Lung (tissue), 12 donors: ENCODE measurements around the gene CREB5. TPM values are rescaled to one million over a fixed set of nuclear protein-coding genes. Genes with fewer than 3 reads are reported as not detected.

Source experiments
- ATAC-seq: fragments of 200-7000 bp; cut with Tn5 transposase; one replicate; pipeline ENCODE4 v1.9.1; 2020; ENCODE audit warnings: moderate number of reproducible peaks; ENCODE audit not compliant: insufficient read depth, low FRiP score
- DNase-seq, 3 donors: peaks; one replicate each; pipeline ENCODE4 v3.0.0-alpha.2; 2013 to 2017
- H3K27ac ChIP-seq, 2 donors: one replicate each; pipeline ENCODE4 v1.5.1; 2013; ENCODE audit warnings: mild to moderate bottlenecking in 2 of 2, moderate library complexity in 2 of 2, control low read depth in 1 of 2, inconsistent platforms in 1 of 2, low read depth in 1 of 2, low read length in 1 of 2
- H3K27me3 ChIP-seq, 3 donors: one replicate each; pipeline ENCODE4 v1.5.1; 2013; ENCODE audit warnings: low read length in 2 of 3; ENCODE audit not compliant: control insufficient read depth in 3 of 3, insufficient read depth in 3 of 3
- H3K36me3 ChIP-seq, 4 donors: one replicate each; pipeline ENCODE4 v1.5.1; 2013; ENCODE audit warnings: low read length in 4 of 4, mild to moderate bottlenecking in 1 of 4, moderate library complexity in 1 of 4; ENCODE audit not compliant: control insufficient read depth in 4 of 4, insufficient read depth in 4 of 4
- H3K4me1 ChIP-seq, 5 donors: one replicate each; pipeline ENCODE4 v1.5.1; 2013; ENCODE audit warnings: low read length in 5 of 5, mild to moderate bottlenecking in 2 of 5, moderate library complexity in 1 of 5; ENCODE audit not compliant: control insufficient read depth in 5 of 5, insufficient read depth in 5 of 5
- H3K4me3 ChIP-seq: one replicate; pipeline ENCODE4 v1.5.1; 2013; ENCODE audit warnings: mild to moderate bottlenecking, control low read depth, moderate library complexity
- H3K9ac ChIP-seq, 2 donors: one replicate each; pipeline ENCODE4 v1.5.1; 2013; ENCODE audit warnings: low read length in 2 of 2, control low read depth in 1 of 2; ENCODE audit not compliant: insufficient read depth in 1 of 2
- H3K9me3 ChIP-seq, 4 donors: one replicate each; pipeline ENCODE4 v1.5.1; 2013; ENCODE audit warnings: low read length in 3 of 4, mild to moderate bottlenecking in 1 of 4, moderate library complexity in 1 of 4; ENCODE audit not compliant: control insufficient read depth in 4 of 4, insufficient read depth in 3 of 4
- WGBS, 2 donors: extraction: QIAGEN DNeasy Blood & Tissue Kit; methylation state at CpG; one replicate each; pipeline ENCODE4 v1.1.7; 2013; 5-methylcytosine and 5-hydroxymethylcytosine counted together
- polyA plus RNA-seq, 2 donors: library from polyadenylated mRNA; stranded (reverse); fragments of 200-250 nt; gene quantifications; one replicate each; pipeline ENCODE4 v1.2.1, GENCODE V29; 2013
- total RNA-seq, 2 donors: library from RNA; depleted of rRNA in 1 of 2; stranded (reverse); fragments of >200 nt in 1 of 2; gene quantifications; one replicate each; pipeline ENCODE4 v1.2.1, GENCODE V29; 2014 to 2021
- TF ChIP-seq, protein P1 (sequence below): IDR thresholded peaks from 2 replicates; pipeline ENCODE4 v1.5.1; 2012; ENCODE audit warnings: mild to moderate bottlenecking; ENCODE audit errors: control extremely low read depth, extremely low read depth
- donor health status: control.
- donor health status: control.
- donor health status: Bipolar disorder and iron deficiency.
- donor health status: healthy.
- donor health status: DM: yes; HTN: yes; CAD: no.

The CREB5 gene
- total and polyA plus RNA-seq, 4 donors, result 2.7 to 23.1 (median 9.6) TPM

DNA sequence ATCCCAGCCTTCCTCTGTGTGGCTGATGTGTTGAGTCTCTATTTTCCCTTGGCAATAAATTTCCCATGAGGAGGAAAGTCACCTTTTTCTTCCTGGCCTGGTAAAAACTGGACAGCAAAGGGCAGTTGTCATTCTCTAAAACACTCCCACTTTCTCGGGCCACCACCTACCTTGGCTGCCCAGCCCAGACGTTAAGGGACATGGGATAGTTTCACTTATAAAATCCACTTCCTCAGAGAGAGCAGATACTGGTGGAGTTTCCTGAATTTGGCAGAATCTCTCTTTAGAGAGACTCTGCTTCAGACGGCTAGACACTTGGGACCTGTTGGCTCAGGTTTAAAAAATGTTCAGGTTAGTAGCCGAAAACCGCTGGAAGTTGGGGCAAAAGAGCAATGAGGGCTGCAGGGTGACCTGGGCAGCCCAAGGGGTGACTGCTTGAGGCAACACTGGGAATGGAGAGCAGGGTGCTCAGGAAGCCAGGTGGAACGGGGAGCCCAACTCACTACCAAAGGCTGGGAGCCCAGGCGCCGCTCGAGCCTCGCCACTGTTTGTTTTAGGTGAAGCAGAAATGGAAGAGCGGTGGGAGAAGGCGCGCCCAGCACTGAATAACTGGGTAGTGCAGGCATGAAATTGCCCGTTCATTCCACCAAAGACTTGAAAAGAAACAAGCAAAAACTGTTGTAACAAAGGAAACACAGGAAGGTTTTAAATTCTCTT lies 359.7 kb downstream of the CREB5 start:
- TF ChIP-seq, protein P1, sequence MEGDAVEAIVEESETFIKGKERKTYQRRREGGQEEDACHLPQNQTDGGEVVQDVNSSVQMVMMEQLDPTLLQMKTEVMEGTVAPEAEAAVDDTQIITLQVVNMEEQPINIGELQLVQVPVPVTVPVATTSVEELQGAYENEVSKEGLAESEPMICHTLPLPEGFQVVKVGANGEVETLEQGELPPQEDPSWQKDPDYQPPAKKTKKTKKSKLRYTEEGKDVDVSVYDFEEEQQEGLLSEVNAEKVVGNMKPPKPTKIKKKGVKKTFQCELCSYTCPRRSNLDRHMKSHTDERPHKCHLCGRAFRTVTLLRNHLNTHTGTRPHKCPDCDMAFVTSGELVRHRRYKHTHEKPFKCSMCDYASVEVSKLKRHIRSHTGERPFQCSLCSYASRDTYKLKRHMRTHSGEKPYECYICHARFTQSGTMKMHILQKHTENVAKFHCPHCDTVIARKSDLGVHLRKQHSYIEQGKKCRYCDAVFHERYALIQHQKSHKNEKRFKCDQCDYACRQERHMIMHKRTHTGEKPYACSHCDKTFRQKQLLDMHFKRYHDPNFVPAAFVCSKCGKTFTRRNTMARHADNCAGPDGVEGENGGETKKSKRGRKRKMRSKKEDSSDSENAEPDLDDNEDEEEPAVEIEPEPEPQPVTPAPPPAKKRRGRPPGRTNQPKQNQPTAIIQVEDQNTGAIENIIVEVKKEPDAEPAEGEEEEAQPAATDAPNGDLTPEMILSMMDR, result no peak
- Histone ChIP-seq H3K9me3 (no peaks in the 10 kb centered on the region), H3K4me1 (peaks cover 0 to 13% (median 12%) of the 10 kb centered on the region in 5 donors), H3K36me3 (no peaks in the 10 kb centered on the region), H3K27ac (no peak overlapping the region), H3K9ac (no peak overlapping the region), H3K27me3 (no peaks in the 10 kb centered on the region), H3K4me3 (no peak overlapping the region)
- DNase-seq, result no peak
- ATAC-seq, result no peak
- WGBS, 2 donors, result 83 to 88% methylated on average over 14 of the region's 14 CpGs

DNA sequence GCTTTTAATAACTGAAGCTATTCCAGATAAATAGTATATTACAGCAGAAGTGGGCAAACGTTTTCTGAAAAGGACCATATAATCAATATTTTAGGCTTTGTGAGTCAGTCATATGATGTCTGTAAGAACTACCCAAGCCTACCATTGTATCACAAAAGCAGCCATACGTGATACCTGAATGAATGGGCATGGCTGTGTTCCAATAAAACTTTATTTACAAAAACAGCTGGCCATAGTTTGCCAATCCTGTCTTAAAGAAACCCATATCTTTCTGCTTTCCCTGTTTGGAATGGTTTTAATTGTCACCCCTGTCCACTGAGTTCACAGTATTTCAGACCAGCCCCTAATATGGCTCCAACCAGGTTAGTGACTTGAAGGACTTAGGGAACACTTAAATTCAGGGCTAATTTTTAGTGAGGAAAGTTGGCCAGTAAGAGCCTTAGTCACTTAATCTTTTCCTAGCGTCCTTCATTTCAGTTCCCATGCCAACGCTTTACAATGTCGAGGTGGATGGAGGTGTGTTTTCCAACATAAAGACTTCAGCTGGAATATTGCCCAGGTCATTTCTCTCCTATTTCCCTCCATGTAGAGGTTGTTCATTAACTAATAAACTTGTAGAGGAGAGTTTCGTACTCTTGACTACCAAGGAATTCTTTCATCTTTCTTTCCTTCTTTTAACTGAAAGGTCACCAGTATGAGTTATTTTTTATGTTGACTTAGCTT lies 361.3 kb downstream of the CREB5 start:
- H3K4me1 ChIP-seq, result peaks cover 0 to 13% (median 11%) of the 10 kb centered on the region in 5 donors
- H3K36me3 ChIP-seq, result no peaks in the 10 kb centered on the region
- H3K4me3 ChIP-seq, result no peak overlapping the region
- no peak overlapping the region for H3K27ac ChIP-seq
- DNase-seq (peak in 2 of 3 donors; percentile 79 to 87), ATAC-seq (no peak)
- no peaks in the 10 kb centered on the region for H3K9me3 ChIP-seq
- H3K9ac ChIP-seq, result no peak overlapping the region
- TF ChIP-seq, protein P1, result no peak
- no peaks in the 10 kb centered on the region for H3K27me3 ChIP-seq
- 77 to 82% methylated on average over 6 of the region's 6 CpGs for WGBS, 2 donors

DNA sequence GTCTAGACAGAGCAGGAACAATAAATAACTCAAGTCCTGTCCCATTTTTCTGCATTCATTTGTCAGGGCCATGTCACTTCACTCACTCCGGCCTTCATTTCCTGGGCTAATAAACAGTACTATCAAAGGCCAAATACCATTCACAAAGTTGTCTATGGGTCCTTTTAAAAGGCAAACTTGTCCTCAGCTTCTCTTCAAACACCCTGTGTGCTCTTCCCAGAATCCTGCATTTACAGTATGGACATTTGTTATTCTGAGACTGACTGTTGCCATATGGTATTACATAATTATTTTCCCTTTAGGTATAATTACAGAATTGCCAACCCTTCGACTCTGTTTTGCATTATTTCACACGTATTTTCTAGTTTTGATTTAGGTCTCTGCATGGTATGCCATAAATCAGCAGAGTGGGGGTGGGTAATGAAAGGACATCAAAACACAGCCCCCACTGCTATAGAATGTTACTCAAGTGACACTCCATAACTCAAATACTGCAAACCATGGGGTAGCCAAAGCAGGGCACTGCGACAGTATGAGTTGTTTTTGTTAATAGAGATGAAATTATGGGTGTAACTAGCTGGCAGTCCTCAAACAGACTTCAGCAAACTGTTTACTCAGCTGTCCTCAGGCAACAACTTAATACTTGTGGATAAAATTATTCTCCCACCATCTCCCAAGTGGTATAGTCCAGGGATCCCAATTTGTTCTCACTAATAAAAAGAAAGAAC lies 362.1 kb downstream of the CREB5 start:
- peak in 2 of 3 donors; percentile 52 to 59 for DNase-seq
- Histone ChIP-seq H3K9ac (no peak overlapping the region), H3K27me3 (no peaks in the 10 kb centered on the region), H3K27ac (no peak overlapping the region), H3K4me1 (peaks cover 0 to 15% (median 8%) of the 10 kb centered on the region in 5 donors), H3K36me3 (no peaks in the 10 kb centered on the region), H3K4me3 (no peak overlapping the region), H3K9me3 (no peaks in the 10 kb centered on the region)
- 62 to 72% methylated on average over 4 of the region's 4 CpGs for WGBS, 2 donors
- ATAC-seq, result no peak
- TF ChIP-seq, protein P1, result no peak
